GM12864 (cell line): ENCODE measurements around the gene RABAC1.

Experiments used
- DNase-seq: peaks from one replicate; pipeline ENCODE4 v3.0.0-alpha.2; 2011; ENCODE audit warnings: low read depth
- H3K4me3 ChIP-seq: 2 replicates; pipeline ENCODE4 v1.5.1; 2011; ENCODE audit warnings: mild to moderate bottlenecking, low read depth, low read length, control low read depth
- CTCF ChIP-seq: IDR thresholded peaks from 2 replicates; pipeline ENCODE4 v1.5.1; 2011; ENCODE audit warnings: low read depth, mild to moderate bottlenecking, moderate library complexity, low read length, control low read depth, inconsistent platforms; ENCODE audit errors: missing control alignments

Gene RABAC1

GRCh38 chr19:41923045-41923788 lies 35.9 kb downstream of the RABAC1 start:
- no peak overlapping the region for H3K4me3 ChIP-seq
- DNase-seq, result no peak
- no peak for TF ChIP-seq CTCF

- no peak for DNase-seq
- H3K4me3 ChIP-seq, result no peak overlapping the region
- TF ChIP-seq CTCF, result no peak
Measured at GRCh38 chr19:41922585-41922984, 36.5 kb downstream of the RABAC1 start.

- no peak for DNase-seq
- no peak for TF ChIP-seq CTCF
Measured at GRCh38 chr19:41921577-41922576, 37.2 kb downstream of the RABAC1 start.

GRCh38 chr19:41920882-41921576 lies 38.1 kb downstream of the RABAC1 start:
- no peak for TF ChIP-seq CTCF
- no peak for DNase-seq
- H3K4me3 ChIP-seq, result no peak overlapping the region

More at GRCh38 chr19:41921577-41922576, 37.2 kb downstream of the RABAC1 start:
- H3K4me3 ChIP-seq, result no peak overlapping the region

- DNase-seq, result no peak
- no peak for TF ChIP-seq CTCF
- H3K4me3 ChIP-seq, result no peak overlapping the region
Measured at GRCh38 chr19:41919948-41920712, 39.0 kb downstream of the RABAC1 start.

GRCh38 chr19:41918653-41919244 lies 40.4 kb downstream of the RABAC1 start:
- TF ChIP-seq CTCF, result no peak

More at GRCh38 chr19:41918653-41919244, 40.4 kb downstream of the RABAC1 start:
- DNase-seq, result no peak
- H3K4me3 ChIP-seq, result no peak overlapping the region
